ENCODE data around the gene SLC6A6. TPM values are rescaled to one million over a fixed set of nuclear protein-coding genes. Genes with fewer than 3 reads are reported as not detected.
"Not testable (repeated sequence)": the region's sequence is repeated elsewhere in the genome, so short reads cannot be mapped to it uniquely, and the experiment has no call there.

Gene SLC6A6
- total RNA-seq, 1 donor from 2014 or later = 8.5 TPM

DNA sequence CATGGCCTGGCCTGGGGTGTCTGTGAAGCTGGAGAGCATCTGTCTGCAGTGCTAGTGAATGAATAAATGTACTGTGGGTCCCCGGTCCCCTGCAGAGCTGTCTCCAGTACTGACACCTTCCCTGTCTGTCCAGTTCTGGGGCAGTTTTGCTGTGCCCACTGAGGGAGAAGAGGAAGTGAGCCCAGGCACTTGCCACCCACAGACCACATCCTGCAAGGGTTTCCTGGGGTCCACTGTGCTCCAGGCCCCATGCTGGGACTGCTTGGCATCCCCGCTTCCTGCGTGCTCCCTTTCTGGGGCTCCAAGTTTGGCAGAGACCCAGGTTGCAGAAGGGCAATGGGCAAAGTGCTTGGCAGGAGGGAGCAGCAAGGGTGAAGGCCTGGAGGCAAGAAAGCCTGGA, 4.9 kb upstream of the SLC6A6 start:
- DNase-seq (ENCODE audit: low read depth in 2 of 2) = no peak

DNA sequence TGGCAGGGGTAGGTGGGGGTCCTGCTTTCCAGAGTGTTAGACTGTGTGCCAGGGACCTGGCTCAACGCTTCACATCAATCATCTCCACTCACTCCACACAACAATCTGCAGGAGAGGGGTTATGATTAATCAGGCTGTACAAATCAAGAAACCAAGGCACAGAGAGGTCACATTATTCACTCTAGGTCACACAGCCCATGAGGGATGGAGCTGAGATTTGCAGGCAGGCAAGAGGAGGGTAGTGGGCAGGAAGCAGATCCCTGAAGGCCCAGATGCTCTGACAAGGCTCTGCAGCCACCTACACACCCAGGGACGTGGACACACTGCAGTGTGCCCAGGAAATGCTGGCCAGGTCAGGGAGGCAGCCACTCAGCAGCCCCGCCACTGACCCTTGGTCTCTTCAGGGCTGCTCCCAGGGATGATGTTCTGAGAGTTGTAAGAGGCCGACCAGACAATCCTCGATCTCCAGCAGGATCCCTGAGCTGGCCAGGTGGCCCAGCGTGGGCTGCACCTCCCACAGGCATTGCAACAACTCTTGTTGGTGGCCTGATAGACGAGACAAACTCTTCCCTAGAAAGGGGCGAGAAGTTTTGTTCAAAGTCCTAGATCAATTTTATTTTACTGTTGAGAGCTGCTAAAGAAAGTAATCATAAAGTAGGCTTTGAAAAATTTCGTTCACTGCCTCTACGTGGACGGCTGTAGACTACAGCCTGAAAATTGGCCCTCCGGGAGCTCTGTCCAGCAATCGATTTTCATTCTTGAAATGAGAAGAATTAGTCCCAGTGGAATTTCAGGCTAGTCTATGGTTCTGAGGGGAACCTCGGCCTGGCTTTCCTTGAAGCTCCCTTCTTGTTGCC, 4.2 kb upstream of the SLC6A6 start:
- DNase-seq (ENCODE audit: low read depth in 2 of 2) = no peak

GRCh38 chr3:14398797-14399106, 3.7 kb upstream of the SLC6A6 start:
- DNase-seq (ENCODE audit: low read depth in 2 of 2) = no peak

GRCh38 chr3:14401692-14402303, 608 bp upstream of the SLC6A6 start:
- DNase-seq (ENCODE audit: low read depth in 2 of 2) = no peak

DNA sequence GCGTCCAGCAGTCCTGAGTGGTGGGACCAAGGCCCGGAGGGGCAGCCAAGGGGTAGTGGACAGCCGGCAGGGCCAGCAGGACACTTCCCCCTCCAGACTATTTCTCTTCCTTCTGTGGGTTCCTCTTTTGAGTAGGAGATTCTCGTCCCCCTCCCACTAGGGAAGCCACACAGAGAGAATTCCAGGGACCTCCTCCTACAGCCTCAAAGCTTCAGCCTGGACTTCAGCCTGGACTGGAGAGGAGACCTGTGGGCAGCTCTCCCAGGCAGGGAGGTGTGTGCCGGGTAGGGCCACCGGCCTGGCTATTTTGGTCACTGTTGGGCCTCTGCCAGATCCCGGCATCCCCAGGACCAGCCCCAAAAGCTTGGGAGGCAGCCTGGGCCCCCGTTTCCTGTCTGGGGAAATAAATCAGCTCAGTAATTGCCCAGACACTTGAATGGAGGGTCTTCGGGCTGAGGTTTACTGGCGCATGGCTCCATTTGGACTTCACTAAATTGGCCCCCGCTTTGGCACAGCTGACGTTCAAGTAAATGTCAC, 1.3 kb downstream of the SLC6A6 start:
- DNase-seq (ENCODE audit: low read depth in 2 of 2) = no peak

- DNase-seq (ENCODE audit: low read depth in 2 of 2) = no peak
Measured at GRCh38 chr3:14404186-14404585, 1.8 kb downstream of the SLC6A6 start.

- DNase-seq (ENCODE audit: low read depth in 2 of 2) = no peak
Measured at GRCh38 chr3:14404631-14405359, 2.4 kb downstream of the SLC6A6 start.

GRCh38 chr3:14405360-14406238, 3.2 kb downstream of the SLC6A6 start:
- no peak for DNase-seq (ENCODE audit: low read depth in 2 of 2)

DNA sequence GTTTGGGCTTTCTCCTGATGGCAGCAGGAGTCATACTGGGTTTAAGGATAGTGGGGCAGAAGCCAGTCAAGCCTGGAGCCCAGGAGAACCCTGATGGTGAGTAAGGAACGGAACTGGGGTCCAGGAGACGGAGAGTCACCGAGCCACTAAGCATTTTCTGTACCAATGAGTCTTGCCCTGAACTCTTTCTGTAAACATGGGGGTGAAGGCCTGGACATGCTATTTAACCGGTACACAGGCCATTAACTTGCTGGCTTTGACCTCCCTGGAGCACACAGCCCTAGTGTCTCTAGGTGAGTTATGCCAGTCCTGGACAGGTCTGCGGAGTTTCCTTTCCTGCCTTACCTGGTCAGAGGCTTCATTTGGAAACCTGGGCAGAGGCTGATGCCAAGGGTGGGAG, 3.9 kb downstream of the SLC6A6 start:
- DNase-seq (ENCODE audit: low read depth in 2 of 2) = no peak

DNA sequence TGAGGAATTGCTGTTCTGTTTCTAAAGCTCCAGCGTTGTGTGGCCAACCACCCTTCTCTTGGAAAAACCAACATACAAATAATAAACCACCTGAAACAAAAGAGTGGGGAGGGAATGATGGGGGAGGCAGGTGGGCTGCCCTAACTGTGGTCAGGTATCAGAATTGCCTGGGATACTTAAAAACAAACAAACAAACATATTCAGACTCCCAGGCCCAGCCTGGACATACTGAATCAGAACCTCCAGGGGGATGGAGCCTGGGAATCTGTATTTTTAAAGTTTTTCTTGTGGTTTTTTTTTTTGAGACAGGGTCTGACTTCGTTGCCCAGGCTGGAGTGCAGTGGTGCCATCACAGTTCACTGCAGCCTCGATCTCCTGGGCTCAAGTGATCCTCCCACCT, 4.4 kb downstream of the SLC6A6 start:
- no peak for DNase-seq (ENCODE audit: low read depth in 2 of 2)

- no peak for DNase-seq (ENCODE audit: low read depth in 2 of 2)
Measured at GRCh38 chr3:14407203-14407602, 4.8 kb downstream of the SLC6A6 start.

DNA sequence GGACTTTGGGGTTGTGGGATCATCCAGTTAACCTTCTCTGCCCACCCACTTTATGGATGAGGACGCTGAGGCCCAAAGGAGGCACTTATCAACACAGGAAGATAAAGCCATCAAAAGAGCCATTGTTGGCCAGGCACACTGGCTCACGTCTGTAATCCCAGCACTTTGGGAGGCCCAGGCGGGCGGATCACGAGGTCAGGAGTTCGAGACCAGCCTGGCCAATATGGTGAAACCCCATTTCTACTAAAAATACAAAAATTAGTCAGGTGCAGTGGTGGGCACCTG, 7.3 kb downstream of the SLC6A6 start:
- DNase-seq (ENCODE audit: low read depth in 2 of 2) = not testable (repeated sequence)

DNA sequence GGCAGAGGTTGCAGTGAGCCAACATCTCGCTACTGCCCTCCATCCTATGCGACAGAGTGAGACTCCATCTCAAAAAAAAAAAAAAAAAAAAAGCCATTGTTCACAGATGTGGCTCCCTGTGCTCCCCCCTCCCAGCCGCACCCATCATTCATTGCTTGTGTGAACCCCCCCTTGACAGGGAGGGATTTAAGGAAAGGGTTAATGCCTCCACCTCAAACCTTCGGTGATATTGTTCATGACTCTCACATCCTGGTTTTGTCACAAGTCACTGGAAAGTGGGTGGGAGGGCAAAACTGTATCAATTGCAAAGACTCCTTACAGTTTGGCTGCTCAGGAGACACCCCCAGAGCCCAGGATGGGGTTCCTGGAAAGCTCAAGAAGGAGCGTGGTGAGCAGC, 7.7 kb downstream of the SLC6A6 start:
- no peak for DNase-seq (ENCODE audit: low read depth in 2 of 2)

DNA sequence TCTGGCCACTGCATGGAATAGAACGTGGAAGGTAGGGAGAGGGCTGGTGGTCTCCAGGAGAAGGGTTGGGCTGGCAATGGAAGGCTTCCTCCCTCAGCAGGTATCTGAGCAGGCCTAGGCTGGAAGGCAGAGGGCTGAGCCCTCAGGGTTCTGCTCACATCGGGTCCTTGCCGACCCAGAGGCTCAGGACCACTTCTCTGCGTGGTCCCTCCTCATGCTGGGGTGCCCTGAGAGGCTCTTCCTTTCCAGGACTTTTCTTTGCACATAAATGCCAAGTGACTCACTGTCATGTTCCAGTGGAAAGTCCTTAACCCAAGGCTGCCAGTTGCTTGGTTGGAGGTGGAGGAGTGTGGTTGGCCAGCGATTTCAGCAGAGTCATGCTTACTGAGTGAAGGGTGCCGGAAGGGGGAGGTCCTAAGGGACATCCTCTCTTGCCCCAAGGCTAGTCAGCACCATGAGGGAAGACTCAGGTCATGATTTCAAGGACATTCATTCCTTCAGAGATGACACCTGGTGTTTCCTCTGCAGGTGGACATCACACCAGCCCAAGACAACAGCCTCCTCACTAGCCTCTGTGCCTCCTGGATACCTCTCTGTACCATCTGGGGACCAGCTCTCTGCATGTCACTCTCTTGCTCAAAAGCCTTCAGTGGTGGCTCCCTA, 8.2 kb downstream of the SLC6A6 start:
- peak; percentile 46 to 88 for DNase-seq (ENCODE audit: low read depth in 2 of 2)

DNA sequence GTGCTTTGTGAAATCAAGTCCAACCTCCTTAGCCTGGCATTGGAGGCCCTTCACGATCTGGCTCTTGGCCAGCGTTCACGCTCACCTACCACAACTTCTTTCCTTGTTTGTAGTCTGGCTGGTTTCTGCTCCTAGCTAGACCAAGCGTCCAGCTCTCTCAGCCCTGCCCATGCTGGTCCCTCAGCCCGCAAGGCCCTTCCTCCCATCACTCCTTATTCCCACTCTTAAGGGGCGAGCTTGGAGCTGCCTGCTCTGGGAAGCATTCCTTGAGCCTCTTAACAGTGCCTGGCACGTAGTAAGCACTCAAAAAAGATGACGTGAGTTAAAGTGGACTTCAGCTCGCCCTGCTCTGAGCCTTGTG, 8.7 kb downstream of the SLC6A6 start:
- DNase-seq (ENCODE audit: low read depth in 2 of 2) = no peak

DNA sequence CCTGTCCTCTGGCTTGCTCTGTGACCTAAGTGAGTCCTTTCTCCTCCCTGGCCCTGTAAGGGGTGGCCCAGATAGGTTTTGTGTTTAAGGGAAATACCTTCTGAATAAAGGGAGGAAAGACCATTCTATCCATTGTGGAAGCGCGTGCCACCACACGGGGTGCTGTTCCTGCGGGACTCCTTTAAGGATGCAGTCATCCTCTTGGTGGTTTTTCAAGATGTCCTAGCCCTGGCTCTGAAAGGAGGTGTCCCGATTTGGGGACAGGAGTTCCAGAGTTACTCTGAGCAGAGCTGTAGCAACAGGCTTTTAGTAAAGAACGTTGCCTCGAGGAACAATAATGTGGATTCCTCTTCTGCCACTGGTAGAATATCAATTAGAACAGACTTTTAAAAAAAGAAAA, 9.6 kb downstream of the SLC6A6 start:
- DNase-seq (ENCODE audit: low read depth in 2 of 2) = no peak

DNA sequence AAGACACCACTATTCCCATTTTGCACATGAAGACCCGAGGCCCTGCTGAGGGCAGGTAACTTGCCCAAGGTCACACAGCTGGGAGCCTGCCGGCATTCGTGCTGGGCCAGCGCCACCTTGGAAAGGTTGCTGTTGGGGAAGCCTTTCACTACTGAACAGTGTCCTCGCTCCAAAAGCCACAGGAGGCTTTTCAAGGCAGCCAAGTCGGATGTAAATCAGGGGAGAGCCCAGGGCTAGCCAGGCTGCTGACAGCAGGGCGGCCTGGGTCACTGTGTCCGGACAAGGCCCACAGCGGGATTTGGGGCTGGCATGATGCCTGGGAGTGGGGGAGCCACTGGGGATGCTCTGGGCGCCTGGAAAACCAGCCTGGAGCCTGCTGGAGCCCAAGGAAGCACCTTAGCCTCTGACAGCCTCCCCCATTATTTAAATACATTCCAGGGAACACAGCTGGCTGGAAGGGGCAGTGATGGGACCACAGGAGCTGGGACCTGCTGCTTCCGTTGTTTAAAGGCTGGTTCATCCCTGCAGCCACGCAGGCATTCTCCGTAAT, 10.5 kb downstream of the SLC6A6 start:
- no peak for DNase-seq (ENCODE audit: low read depth in 2 of 2)

- no peak for DNase-seq (ENCODE audit: low read depth in 2 of 2)
Measured at GRCh38 chr3:14413381-14414071, 11.1 kb downstream of the SLC6A6 start.

DNA sequence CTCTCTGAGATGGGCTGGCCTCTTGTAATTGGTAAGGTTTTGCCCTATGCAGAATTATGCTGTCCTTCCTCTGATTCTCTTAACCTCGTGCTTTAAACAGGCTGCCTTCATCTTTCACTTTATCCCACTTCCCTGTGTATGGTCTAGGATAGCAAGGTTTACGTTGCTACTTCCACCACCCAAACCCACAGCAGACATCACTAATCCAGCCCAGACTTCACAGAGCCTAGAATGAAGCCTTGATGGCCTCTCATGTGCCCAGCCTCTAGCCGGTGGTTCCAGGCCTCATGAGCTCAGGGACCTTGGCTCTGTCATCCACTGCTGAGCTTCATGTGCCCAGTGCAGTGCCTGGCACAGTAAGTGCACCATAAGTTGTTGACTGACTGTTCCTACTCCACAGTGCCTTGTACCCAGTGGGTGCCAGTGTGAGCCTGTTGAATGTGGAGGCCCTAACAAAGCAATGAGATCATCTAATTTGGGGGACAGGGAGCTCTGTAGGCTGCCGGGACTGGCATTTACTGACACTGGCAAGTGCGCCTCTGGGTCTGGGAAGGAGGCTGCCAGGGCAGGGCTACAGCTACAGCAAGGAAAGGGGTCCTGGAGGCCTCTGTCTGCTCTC, 12.5 kb downstream of the SLC6A6 start:
- DNase-seq (ENCODE audit: low read depth in 2 of 2) = no peak

- DNase-seq (ENCODE audit: low read depth in 2 of 2) = peak in 1 of 2 donors; percentile 40
Measured at GRCh38 chr3:14415501-14415900, 13.1 kb downstream of the SLC6A6 start.

Data from lung microvascular endothelial cell (primary cell).